Activated CD8-positive, alpha-beta memory T cell treated with anti-CD3 and anti-CD28 coated beads, Interleukin-2, amount 50 U/mL, for 4 hours (primary cell): ENCODE data around the gene UBXN7.
"Not testable (repeated sequence)": the region's sequence is repeated elsewhere in the genome, so short reads cannot be mapped to it uniquely, and the experiment has no call there.

Experiments
- DNase-seq: peaks from one replicate; pipeline ENCODE4 v3.0.0-alpha.2; 2020

Gene UBXN7

GRCh38 chr3:196412704-196413103 is 19.5 kb downstream of the UBXN7 start:
- DNase-seq: no peak

- DNase-seq: no peak
Measured at GRCh38 chr3:196409409-196409808, 22.8 kb downstream of the UBXN7 start.

- no peak for DNase-seq
Measured at GRCh38 chr3:196408565-196409300, 23.5 kb downstream of the UBXN7 start.

- no peak for DNase-seq
Measured at GRCh38 chr3:196406811-196407470, 25.3 kb downstream of the UBXN7 start.

GRCh38 chr3:196400331-196400730 is 31.9 kb downstream of the UBXN7 start:
- no peak for DNase-seq

GRCh38 chr3:196399485-196399945 is 32.7 kb downstream of the UBXN7 start:
- DNase-seq: no peak

GRCh38 chr3:196398782-196399181 is 33.4 kb downstream of the UBXN7 start:
- no peak for DNase-seq

- DNase-seq: no peak
Measured at GRCh38 chr3:196397941-196398340, 34.3 kb downstream of the UBXN7 start.

GRCh38 chr3:196390116-196390515 is 42.1 kb downstream of the UBXN7 start:
- no peak for DNase-seq

- DNase-seq: no peak
Measured at GRCh38 chr3:196388956-196389355, 43.3 kb downstream of the UBXN7 start.

GRCh38 chr3:196387941-196388340 is 44.3 kb downstream of the UBXN7 start:
- not testable (repeated sequence) for DNase-seq

- DNase-seq: not testable (repeated sequence)
Measured at GRCh38 chr3:196386797-196387196, 45.4 kb downstream of the UBXN7 start.

GRCh38 chr3:196386034-196386433 is 46.2 kb downstream of the UBXN7 start:
- DNase-seq: not testable (repeated sequence)

- not testable (repeated sequence) for DNase-seq
Measured at GRCh38 chr3:196385446-196385845, 46.8 kb downstream of the UBXN7 start.

GRCh38 chr3:196378146-196378841 is 53.9 kb downstream of the UBXN7 start:
- DNase-seq: no peak

GRCh38 chr3:196377321-196377720 is 54.9 kb downstream of the UBXN7 start:
- no peak for DNase-seq

- no peak for DNase-seq
Measured at GRCh38 chr3:196365736-196366135, 66.5 kb downstream of the UBXN7 start.

GRCh38 chr3:196360586-196360985 is 71.6 kb downstream of the UBXN7 start:
- DNase-seq: no peak

- not testable (repeated sequence) for DNase-seq
Measured at GRCh38 chr3:196358540-196358939, 73.7 kb downstream of the UBXN7 start.

- no peak for DNase-seq
Measured at GRCh38 chr3:196357905-196358304, 74.3 kb downstream of the UBXN7 start.

GRCh38 chr3:196356556-196356955 is 75.7 kb downstream of the UBXN7 start:
- no peak for DNase-seq

- DNase-seq: no peak
Measured at GRCh38 chr3:196355668-196356067, 76.6 kb downstream of the UBXN7 start.

- no peak for DNase-seq
Measured at GRCh38 chr3:196354132-196354531, 78.1 kb downstream of the UBXN7 start.

GRCh38 chr3:196351541-196351940 is 80.7 kb downstream of the UBXN7 start:
- no peak for DNase-seq
